ENCODE measurements around the gene FRMD4A.

The FRMD4A gene

GRCh38 chr10:13894412-13895093 lies 436.2 kb downstream of the FRMD4A start:
- DNase-seq, result no peak

GRCh38 chr10:13893926-13894325 lies 436.8 kb downstream of the FRMD4A start:
- no peak for DNase-seq

- no peak for DNase-seq
Measured at GRCh38 chr10:13892871-13893270, 437.9 kb downstream of the FRMD4A start.

GRCh38 chr10:13892001-13892491 lies 438.7 kb downstream of the FRMD4A start:
- DNase-seq, result no peak

- DNase-seq, result no peak
Measured at GRCh38 chr10:13891128-13892000, 439.4 kb downstream of the FRMD4A start.

- DNase-seq, result peak; percentile 52
Measured at GRCh38 chr10:13890233-13891127, 440.2 kb downstream of the FRMD4A start.

- no peak for DNase-seq
Measured at GRCh38 chr10:13887761-13888160, 443.0 kb downstream of the FRMD4A start.

GRCh38 chr10:13885238-13885990 lies 445.3 kb downstream of the FRMD4A start:
- DNase-seq, result no peak

GRCh38 chr10:13883636-13884444 lies 446.9 kb downstream of the FRMD4A start:
- no peak for DNase-seq

- peak; percentile 99 for DNase-seq
Measured at GRCh38 chr10:13882119-13882711, 448.5 kb downstream of the FRMD4A start.

GRCh38 chr10:13880760-13881159 lies 450.0 kb downstream of the FRMD4A start:
- DNase-seq, result no peak

GRCh38 chr10:13877154-13877909 lies 453.4 kb downstream of the FRMD4A start:
- no peak for DNase-seq

GRCh38 chr10:13873196-13873595 lies 457.5 kb downstream of the FRMD4A start:
- DNase-seq, result no peak

GRCh38 chr10:13872411-13872810 lies 458.3 kb downstream of the FRMD4A start:
- no peak for DNase-seq

- DNase-seq, result no peak
Measured at GRCh38 chr10:13871776-13872175, 458.9 kb downstream of the FRMD4A start.

GRCh38 chr10:13871011-13871410 lies 459.7 kb downstream of the FRMD4A start:
- no peak for DNase-seq

- DNase-seq, result no peak
Measured at GRCh38 chr10:13869295-13869664, 461.4 kb downstream of the FRMD4A start.

GRCh38 chr10:13868528-13869294 lies 462.0 kb downstream of the FRMD4A start:
- DNase-seq, result no peak

- no peak for DNase-seq
Measured at GRCh38 chr10:13867822-13868221, 462.9 kb downstream of the FRMD4A start.

Data from fibroblast of upper back skin (primary cell).